Activated CD8-positive, alpha-beta T cell treated with anti-CD3 and anti-CD28 coated beads, Interleukin-2, amount 10 ng/mL, durations not matched to agents 7 days and 5 days (primary cell): ENCODE measurements around the gene FRMD5. TPM values are rescaled to one million over a fixed set of nuclear protein-coding genes. Genes with fewer than 3 reads are reported as not detected.
"Not testable (repeated sequence)": the region's sequence is repeated elsewhere in the genome, so short reads cannot be mapped to it uniquely, and the experiment has no call there.

Experiments used
- ATAC-seq: fragments of 150-1000 bp; cut with Tn5 transposase; one replicate; pipeline ENCODE4 v1.10.0; 2021; ENCODE audit warnings: moderate library complexity
- CTCF ChIA-PET: fragments of 350-600 bp; sonication (Branson Sonifier 250); formaldehyde crosslinking; loops from one replicate; lab custom pipeline; 2021; ENCODE audit warnings: antibody characterized with exemption; lab: Charles Lee
- POLR2A ChIA-PET: fragments of 350-600 bp; sonication (Branson Sonifier 250); formaldehyde crosslinking; loops from one replicate; lab custom pipeline; 2021; ENCODE audit warnings: antibody characterized with exemption; lab: Charles Lee
- DNase-seq: peaks from one replicate; pipeline ENCODE4 v3.0.0-alpha.2; 2020
- H3K27ac Mint-ChIP-seq: one replicate; pipeline ENCODE4 v1.8.0; 2021; ENCODE audit warnings: mild to moderate bottlenecking, mixed read lengths
- H3K27me3 Mint-ChIP-seq: one replicate; pipeline ENCODE4 v1.8.0; 2021; ENCODE audit warnings: low read depth, mixed read lengths
- H3K36me3 Mint-ChIP-seq: one replicate; pipeline ENCODE4 v1.8.0; 2021; ENCODE audit warnings: low read depth, mixed read lengths
- H3K4me1 Mint-ChIP-seq: one replicate; pipeline ENCODE4 v1.8.0; 2021; ENCODE audit warnings: low read depth, mixed read lengths
- H3K4me3 Mint-ChIP-seq: one replicate; pipeline ENCODE4 v1.8.0; 2021; ENCODE audit warnings: mild to moderate bottlenecking, mixed read lengths
- H3K9me3 Mint-ChIP-seq: one replicate; pipeline ENCODE4 v1.8.0; 2022; ENCODE audit warnings: mixed read lengths; ENCODE audit not compliant: insufficient read depth
- total RNA-seq, 2 experiments: library from RNA; stranded (reverse); gene quantifications; one replicate each; pipeline ENCODE4 v1.2.3, GENCODE V29; 2021

The FRMD5 gene
- total RNA-seq, 2 experiments from 2014 or later: not detected

DNA sequence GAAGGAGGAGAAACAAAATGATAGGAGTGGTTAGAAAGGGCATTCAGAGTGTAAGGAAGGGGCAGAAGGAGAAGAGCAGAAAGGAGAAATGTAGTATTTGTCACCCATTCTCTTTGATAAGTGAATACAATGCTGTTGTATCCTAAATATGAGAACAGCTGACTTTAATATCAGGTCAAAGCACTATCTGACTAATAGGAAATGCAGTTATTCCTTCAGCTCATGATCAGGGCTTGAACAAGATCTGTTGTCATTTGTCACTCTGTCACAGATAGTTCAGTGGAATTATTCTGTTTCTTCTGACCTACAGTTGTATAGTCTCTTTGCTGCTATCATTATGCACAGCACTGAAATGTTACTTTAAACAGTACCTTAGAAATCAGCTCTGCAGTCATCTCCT lies 149.4 kb downstream of the FRMD5 start:
- peaks cover 29% of the 10 kb centered on the region for H3K27me3 Mint-ChIP-seq
- ATAC-seq (no peak), DNase-seq (no peak)
- H3K4me1 Mint-ChIP-seq: no peaks in the 10 kb centered on the region
- ChIA-PET CTCF (no interaction called here), POLR2A (no interaction called here)
- H3K36me3 Mint-ChIP-seq: no peaks in the 10 kb centered on the region
- no peaks in the 10 kb centered on the region for H3K9me3 Mint-ChIP-seq
- H3K4me3 Mint-ChIP-seq: no peak overlapping the region
- H3K27ac Mint-ChIP-seq: no peak overlapping the region

DNA sequence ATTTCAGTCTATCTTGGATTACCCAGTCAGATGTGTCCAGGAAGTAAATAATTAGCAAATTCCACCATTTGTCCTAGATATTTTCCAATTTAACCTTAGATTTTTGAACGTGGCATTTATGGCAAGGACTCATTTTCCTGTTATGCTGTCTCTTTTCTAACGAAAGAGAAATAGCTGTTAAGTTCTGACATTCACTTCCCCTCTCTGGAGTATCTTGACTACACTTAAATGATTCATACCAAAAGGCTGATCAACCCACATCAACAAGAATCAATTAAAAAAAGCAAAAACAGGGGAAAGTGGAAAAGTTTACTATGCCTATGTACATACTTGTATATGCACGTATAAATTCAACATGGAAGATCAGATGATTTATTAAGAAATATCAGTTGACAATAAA lies 149.9 kb downstream of the FRMD5 start:
- Mint-ChIP-seq H3K27me3 (peaks cover 31% of the 10 kb centered on the region), H3K4me1 (no peaks in the 10 kb centered on the region), H3K4me3 (no peak overlapping the region), H3K36me3 (no peaks in the 10 kb centered on the region), H3K9me3 (no peaks in the 10 kb centered on the region), H3K27ac (no peak overlapping the region)
- POLR2A ChIA-PET: no interaction called here
- CTCF ChIA-PET: no interaction called here
- ATAC-seq: no peak
- DNase-seq: no peak

DNA sequence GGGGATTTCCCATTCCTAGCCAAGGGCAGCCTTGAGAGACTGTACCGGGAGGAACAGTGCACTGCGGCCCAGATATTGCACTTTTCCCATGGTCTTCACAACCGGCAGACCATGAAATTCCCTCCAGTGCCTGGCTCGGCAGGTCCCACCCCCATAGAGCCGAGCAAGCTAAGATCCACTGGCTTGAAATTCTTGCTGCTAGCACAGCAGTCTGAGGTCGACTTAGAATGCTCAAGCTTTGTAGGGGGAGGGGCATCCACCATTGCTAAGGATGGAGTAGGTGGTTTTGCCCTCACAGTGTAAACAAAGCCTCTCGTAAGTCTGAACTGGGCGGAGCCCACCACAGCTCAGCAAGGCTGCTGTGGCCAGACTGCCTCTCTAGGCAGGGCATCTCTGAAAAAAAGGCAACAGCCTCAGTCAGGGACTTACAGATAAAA lies 156.3 kb downstream of the FRMD5 start:
- H3K27ac Mint-ChIP-seq: no peak overlapping the region
- no peaks in the 10 kb centered on the region for H3K4me1 Mint-ChIP-seq
- CTCF ChIA-PET: interaction anchor here (1.0 kb wide), 1 partner anchor 27 kb away, joined by 3 read pairs; no protein-coding TSS in a partner anchor
- POLR2A ChIA-PET: no interaction called here
- no peak overlapping the region for H3K4me3 Mint-ChIP-seq
- peaks cover 51% of the 10 kb centered on the region for H3K27me3 Mint-ChIP-seq
- H3K9me3 Mint-ChIP-seq: no peaks in the 10 kb centered on the region
- H3K36me3 Mint-ChIP-seq: no peaks in the 10 kb centered on the region
- DNase-seq: no peak
- ATAC-seq: no peak

DNA sequence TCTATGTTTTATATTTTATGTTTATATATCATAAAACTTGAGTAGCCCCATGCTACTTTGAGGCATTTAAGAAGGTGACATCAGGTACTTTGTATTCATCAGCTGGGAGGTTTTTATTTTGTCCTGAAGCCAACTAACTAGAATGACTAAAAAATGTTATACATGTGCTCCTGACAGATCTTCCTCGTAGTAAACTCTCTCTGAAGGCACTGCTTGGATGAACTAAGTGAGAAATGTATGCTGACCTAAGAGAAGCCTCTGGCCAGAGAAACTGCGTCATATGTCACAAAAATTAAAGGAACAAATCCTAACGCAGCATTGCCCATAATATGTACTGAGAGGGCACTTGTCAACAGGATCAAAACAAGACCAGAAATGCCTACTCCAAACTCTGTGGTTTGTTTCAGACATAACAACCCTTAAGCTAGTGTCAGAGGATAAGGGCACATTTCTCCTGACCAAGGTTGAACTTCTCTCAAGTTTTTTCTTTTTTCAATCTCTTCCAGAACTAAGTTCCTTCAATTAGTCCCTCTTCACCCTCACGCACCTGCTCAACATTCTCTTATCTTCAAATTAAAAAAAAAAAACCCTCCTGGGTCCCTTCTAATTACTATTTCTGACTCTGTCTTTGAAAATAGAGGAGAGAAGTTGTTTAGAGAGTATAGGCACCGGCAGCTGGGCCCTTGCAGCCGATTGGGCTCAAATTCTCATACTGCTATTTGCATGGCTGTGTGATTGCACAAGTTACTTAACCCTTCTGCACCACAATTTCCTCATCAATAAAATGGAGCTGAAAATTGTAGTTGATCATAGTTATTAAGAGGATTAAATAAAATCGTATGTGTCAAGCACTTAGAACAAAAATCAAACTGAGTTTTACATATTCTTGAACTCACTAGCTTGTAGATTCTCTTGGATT lies 159.0 kb downstream of the FRMD5 start:
- ATAC-seq (no peak), DNase-seq (no peak)
- Mint-ChIP-seq H3K4me3 (no peak overlapping the region), H3K27ac (no peak overlapping the region), H3K36me3 (no peaks in the 10 kb centered on the region), H3K9me3 (no peaks in the 10 kb centered on the region), H3K4me1 (no peaks in the 10 kb centered on the region), H3K27me3 (peaks cover 50% of the 10 kb centered on the region)
- ChIA-PET POLR2A (no interaction called here), CTCF (interaction anchor here (1.1 kb wide), 1 partner anchor 16 kb away, joined by 3 read pairs; no protein-coding TSS in a partner anchor)

DNA sequence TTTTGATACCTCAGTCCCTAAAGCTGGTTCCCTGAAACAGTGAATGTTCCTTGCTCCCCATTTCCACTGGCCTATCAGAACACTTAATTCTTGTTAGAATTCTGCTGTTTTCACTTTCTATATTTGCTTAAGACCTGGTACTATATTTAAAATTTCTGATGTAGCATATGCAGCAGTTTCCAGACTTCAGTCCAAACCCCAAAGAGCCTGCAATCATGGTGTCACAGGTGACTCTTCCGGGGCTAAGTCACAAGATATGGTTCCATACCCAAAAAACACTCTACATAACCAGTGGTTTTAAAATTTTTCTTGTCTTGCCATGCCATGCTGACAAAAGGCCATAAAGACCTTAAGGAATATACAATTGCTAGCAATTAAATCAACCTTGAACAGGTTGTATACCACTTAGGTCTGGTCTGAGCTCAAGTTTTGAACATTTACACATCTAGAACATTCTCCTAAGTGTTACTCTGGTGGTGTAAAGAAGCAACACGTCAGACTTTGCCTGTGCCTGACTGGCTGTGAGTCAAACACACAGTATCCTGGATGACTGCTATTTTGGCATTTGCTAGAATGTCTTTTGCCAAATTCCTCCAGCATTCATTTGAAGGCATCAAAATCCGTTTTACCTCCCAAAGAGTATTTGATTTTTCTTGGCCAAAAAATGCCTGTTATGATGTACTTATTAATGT lies 160.0 kb downstream of the FRMD5 start:
- ChIA-PET POLR2A (no interaction called here), CTCF (interaction anchor here (1.1 kb wide), 1 partner anchor 17 kb away, joined by 3 read pairs; no protein-coding TSS in a partner anchor)
- no peak for DNase-seq
- H3K27me3 Mint-ChIP-seq: peaks cover 43% of the 10 kb centered on the region
- H3K4me1 Mint-ChIP-seq: no peaks in the 10 kb centered on the region
- ATAC-seq: no peak
- no peak overlapping the region for H3K27ac Mint-ChIP-seq
- no peaks in the 10 kb centered on the region for H3K9me3 Mint-ChIP-seq
- H3K36me3 Mint-ChIP-seq: no peaks in the 10 kb centered on the region
- no peak overlapping the region for H3K4me3 Mint-ChIP-seq

DNA sequence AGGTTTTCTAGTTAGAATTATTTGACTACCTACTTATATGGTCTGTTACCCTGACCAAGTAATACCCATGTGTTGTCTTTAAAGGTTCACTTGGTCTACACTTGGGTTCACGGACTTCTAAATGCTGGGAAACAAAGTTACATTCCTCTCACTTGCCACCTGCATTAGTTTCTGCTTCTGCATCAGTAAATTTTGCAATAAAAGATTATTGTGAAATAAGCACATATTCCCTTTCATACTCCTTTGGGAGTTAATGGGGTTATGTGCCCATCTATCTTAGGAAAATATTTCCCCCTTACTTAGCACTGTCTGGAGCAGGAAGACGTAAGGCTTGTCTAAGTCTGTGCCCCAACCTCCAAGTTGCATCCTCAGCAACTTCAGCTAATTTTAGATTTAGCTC lies 160.7 kb downstream of the FRMD5 start:
- H3K9me3 Mint-ChIP-seq: no peaks in the 10 kb centered on the region
- H3K4me3 Mint-ChIP-seq: no peak overlapping the region
- H3K27me3 Mint-ChIP-seq: peaks cover 41% of the 10 kb centered on the region
- no peaks in the 10 kb centered on the region for H3K36me3 Mint-ChIP-seq
- ChIA-PET POLR2A (no interaction called here), CTCF (no interaction called here)
- ATAC-seq: no peak
- no peak for DNase-seq
- no peaks in the 10 kb centered on the region for H3K4me1 Mint-ChIP-seq
- H3K27ac Mint-ChIP-seq: no peak overlapping the region

DNA sequence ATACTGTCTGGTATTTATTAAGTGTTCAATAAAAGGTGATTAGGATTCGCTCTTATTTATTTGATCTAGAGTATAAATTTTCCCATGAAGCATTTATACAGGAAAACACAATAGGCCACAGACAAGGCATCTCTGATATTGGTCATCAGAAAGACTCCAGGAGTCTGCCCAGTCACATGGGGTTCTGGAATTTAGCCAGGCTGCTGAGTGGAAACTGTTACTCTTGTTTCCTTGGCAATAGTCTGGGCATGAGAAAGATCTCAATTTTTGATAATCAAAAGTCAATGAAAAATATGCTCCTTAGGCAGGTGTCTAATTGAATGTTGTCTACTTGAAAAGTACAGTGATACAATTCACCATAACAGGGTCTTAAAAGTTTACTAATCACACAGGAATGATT lies 161.2 kb downstream of the FRMD5 start:
- H3K4me3 Mint-ChIP-seq: no peak overlapping the region
- no peaks in the 10 kb centered on the region for H3K9me3 Mint-ChIP-seq

DNA sequence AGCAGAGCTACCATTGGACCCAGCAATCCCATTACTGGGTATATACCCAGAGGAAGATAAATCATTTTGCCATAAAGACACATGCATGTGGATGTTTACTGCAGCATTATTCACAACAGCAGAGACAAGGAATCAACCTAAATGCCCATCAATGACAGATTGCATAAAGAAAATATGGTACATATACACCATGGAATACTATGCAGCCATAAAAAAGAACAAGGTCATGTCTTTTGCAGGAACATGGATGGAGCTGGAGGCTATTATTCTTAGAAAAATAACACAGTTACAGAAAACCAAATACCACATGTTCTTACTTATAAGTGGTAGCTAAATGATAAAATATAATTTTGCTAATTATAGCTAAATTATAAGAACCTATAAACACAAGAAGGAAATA lies 162.3 kb downstream of the FRMD5 start:
- POLR2A ChIA-PET, ATAC-seq, H3K4me3 Mint-ChIP-seq, H3K36me3 Mint-ChIP-seq, H3K9me3 Mint-ChIP-seq, DNase-seq, H3K4me1 Mint-ChIP-seq, CTCF ChIA-PET, H3K27ac Mint-ChIP-seq: not testable (repeated sequence)
- peaks cover 37% of the 10 kb centered on the region for H3K27me3 Mint-ChIP-seq

More for the DNA sequence above, 161.2 kb downstream of the FRMD5 start:
- ChIA-PET CTCF (interaction anchor here (0.7 kb wide), 1 partner anchor 122 kb away, joined by 3 read pairs; no protein-coding TSS in a partner anchor), POLR2A (no interaction called here)
- DNase-seq (no peak), ATAC-seq (no peak)
- no peaks in the 10 kb centered on the region for H3K36me3 Mint-ChIP-seq
- H3K4me1 Mint-ChIP-seq: no peaks in the 10 kb centered on the region
- H3K27me3 Mint-ChIP-seq: peaks cover 41% of the 10 kb centered on the region
- H3K27ac Mint-ChIP-seq: no peak overlapping the region

DNA sequence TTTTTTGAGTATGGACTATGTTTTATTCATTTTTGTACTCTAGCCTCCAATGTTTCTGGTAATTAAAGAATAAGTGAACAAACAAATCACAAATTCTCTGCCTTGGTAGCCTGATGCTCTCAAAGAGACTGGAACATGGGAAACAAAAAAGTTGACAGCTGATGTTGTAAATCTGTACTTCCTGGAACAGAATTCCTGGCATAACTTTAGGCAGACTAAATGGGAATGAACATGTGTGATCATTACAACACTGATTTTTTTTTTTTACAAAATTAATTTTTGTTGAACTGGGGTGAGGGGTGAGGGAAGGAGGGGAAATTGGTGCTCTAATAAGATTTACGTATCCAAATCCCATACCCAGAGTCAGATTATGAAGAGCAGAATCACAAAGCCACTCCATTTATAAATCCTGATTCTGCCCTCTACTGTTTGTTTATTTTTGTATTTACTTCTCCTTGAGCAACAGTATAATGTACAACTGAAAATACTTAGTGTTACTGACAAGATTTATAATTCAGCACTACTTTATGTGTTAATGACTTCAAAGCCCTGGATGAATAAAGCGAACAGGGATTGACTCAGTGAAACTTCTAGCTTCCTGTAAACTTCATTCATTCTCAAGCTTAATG lies 165.0 kb downstream of the FRMD5 start:
- no peaks in the 10 kb centered on the region for H3K9me3 Mint-ChIP-seq
- H3K4me1 Mint-ChIP-seq: no peaks in the 10 kb centered on the region
- POLR2A ChIA-PET: interaction anchor here (1.4 kb wide), 1 partner anchor 9 kb away, joined by 5 read pairs; no protein-coding TSS in a partner anchor
- peaks cover 30% of the 10 kb centered on the region for H3K27me3 Mint-ChIP-seq
- H3K36me3 Mint-ChIP-seq: no peaks in the 10 kb centered on the region
- no peak overlapping the region for H3K27ac Mint-ChIP-seq
- no peak for DNase-seq
- no peak for ATAC-seq
- no peak overlapping the region for H3K4me3 Mint-ChIP-seq
- CTCF ChIA-PET: interaction anchor here (1.2 kb wide), 2 partner anchors 36 to 126 kb away, joined by 4 to 5 read pairs; no protein-coding TSS in a partner anchor

DNA sequence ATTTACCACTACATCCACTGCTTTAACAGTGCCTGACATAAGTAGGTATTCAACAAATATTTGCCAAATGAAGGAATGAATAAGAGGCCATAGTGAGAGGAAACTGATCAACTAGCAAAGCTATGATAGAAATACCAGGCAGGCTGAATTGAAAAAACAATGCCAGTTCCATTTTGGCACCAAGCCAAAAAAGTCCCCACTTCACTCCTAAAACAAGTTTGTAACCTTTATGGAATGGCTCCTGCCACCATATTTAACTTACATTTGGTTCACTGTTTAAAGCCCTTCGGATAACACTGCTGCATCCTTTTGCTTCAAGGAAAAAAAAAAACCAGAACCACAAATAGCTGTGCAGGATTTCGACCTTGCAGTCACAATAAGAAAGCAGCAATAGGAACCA lies 166.1 kb downstream of the FRMD5 start:
- H3K27ac Mint-ChIP-seq: no peak overlapping the region
- no peaks in the 10 kb centered on the region for H3K36me3 Mint-ChIP-seq
- H3K4me1 Mint-ChIP-seq: no peaks in the 10 kb centered on the region
- DNase-seq: no peak
- ChIA-PET CTCF (interaction anchor here (1.2 kb wide), 1 partner anchor 125 kb away, joined by 5 read pairs; no protein-coding TSS in a partner anchor), POLR2A (no interaction called here)
- no peaks in the 10 kb centered on the region for H3K9me3 Mint-ChIP-seq
- H3K4me3 Mint-ChIP-seq: no peak overlapping the region
- peaks cover 24% of the 10 kb centered on the region for H3K27me3 Mint-ChIP-seq
- no peak for ATAC-seq

DNA sequence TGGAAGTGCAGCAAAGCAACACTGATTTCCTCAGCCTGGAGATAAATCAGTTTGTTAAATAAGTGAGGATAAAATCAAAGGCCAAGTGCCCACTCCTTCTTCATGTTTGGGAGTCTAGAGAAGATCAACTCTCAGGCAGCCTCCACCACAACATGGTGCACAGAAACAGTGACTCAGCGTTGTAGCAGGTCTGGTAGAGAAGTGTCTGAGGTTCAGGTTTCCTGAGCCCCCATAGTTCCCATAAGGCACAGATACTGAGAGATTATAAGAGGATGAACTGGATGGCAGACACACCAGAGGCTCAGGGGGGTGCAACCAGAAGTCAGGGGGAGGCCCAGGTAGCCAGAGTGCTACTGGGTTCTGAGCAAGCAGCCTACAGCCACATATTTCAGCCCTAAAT lies 166.7 kb downstream of the FRMD5 start:
- H3K4me3 Mint-ChIP-seq: no peak overlapping the region
- peaks cover 17% of the 10 kb centered on the region for H3K27me3 Mint-ChIP-seq
- CTCF ChIA-PET: no interaction called here
- no peaks in the 10 kb centered on the region for H3K36me3 Mint-ChIP-seq
- DNase-seq (no peak), ATAC-seq (no peak)
- POLR2A ChIA-PET: no interaction called here
- H3K4me1 Mint-ChIP-seq: no peaks in the 10 kb centered on the region
- no peak overlapping the region for H3K27ac Mint-ChIP-seq
- H3K9me3 Mint-ChIP-seq: no peaks in the 10 kb centered on the region
